A673 (cell line): ENCODE results near the gene EZH1. TPM values are rescaled to one million over a fixed set of nuclear protein-coding genes. Genes with fewer than 3 reads are reported as not detected.

Experiments
- BruUV-seq: library from RNA; stranded (reverse); fragments of 400-500 nt; replicated peaks from 2 replicates; lab custom pipeline; 2021; lab: Mats Ljungman, UMichigan
- CTCF ChIA-PET: fragments of 300-600 bp; sonication (Branson Sonifier 250); formaldehyde crosslinking; loops from one replicate; lab custom pipeline; 2022; ENCODE audit warnings: antibody characterized with exemption; lab: Charles Lee
- POLR2A ChIA-PET: fragments of 300-600 bp; sonication (Branson Sonifier 250); formaldehyde crosslinking; loops from one replicate; lab custom pipeline; 2022; ENCODE audit warnings: antibody characterized with exemption; ENCODE audit not compliant: low non-redundant PET; lab: Charles Lee
- DNase-seq: peaks from one replicate; pipeline ENCODE4 v3.0.0-alpha.2; 2015; ENCODE audit warnings: low spot score
- H3K27ac ChIP-seq: fragments of 200-600 bp; sonication (generic); 2 replicates; pipeline ENCODE4 v1.5.1; 2016; ENCODE audit warnings: mixed run types, low read depth, mild to moderate bottlenecking, mixed read lengths, antibody characterized with exemption, low read length; ENCODE audit not compliant: poor library complexity, severe bottlenecking
- H3K27me3 ChIP-seq: fragments of 200-600 bp; sonication (generic); replicated peaks from 2 replicates; pipeline ENCODE4 v1.6.1; 2017; ENCODE audit warnings: mixed run types, low read depth, mild to moderate bottlenecking, mixed read lengths, antibody characterized with exemption, low read length; ENCODE audit not compliant: insufficient read depth, poor library complexity
- H3K36me3 ChIP-seq: fragments of 200-600 bp; sonication (generic); 2 replicates; pipeline ENCODE4 v1.6.1; 2016; ENCODE audit warnings: mixed run types, mild to moderate bottlenecking, mixed read lengths, antibody characterized with exemption, low read length; ENCODE audit not compliant: insufficient read depth, poor library complexity, severe bottlenecking
- H3K4me1 ChIP-seq: fragments of 200-600 bp; sonication (generic); 2 replicates; pipeline ENCODE4 v1.6.1; 2017; ENCODE audit warnings: mixed run types, mild to moderate bottlenecking, mixed read lengths, antibody characterized with exemption, low read length; ENCODE audit not compliant: insufficient read depth, poor library complexity, severe bottlenecking
- H3K4me3 ChIP-seq: fragments of 200-600 bp; sonication (generic); 2 replicates; pipeline ENCODE4 v1.5.1; 2016; ENCODE audit warnings: low read depth, mixed run types, mild to moderate bottlenecking, mixed read lengths, low read length; ENCODE audit not compliant: poor library complexity, severe bottlenecking
- H3K9me3 ChIP-seq: fragments of 200-600 bp; sonication (generic); 2 replicates; pipeline ENCODE4 v1.6.1; 2016; ENCODE audit warnings: mixed run types, low read depth, mild to moderate bottlenecking, mixed read lengths, antibody characterized with exemption, low read length; ENCODE audit not compliant: poor library complexity, severe bottlenecking
- EZH2 ChIP-seq: fragments of 200-600 bp; sonication (generic); IDR thresholded peaks from 2 replicates; pipeline ENCODE4 v1.6.1; 2017; ENCODE audit warnings: borderline replicate concordance, low read depth, mild to moderate bottlenecking, mixed read lengths, antibody characterized with exemption, low read length; ENCODE audit not compliant: poor library complexity, severe bottlenecking
- intact Hi-C: fragments of 100-400 bp; cut with micrococcal nuclease; formaldehyde crosslinking; loops from one replicate; pipeline ENCODE4 v1.10.0; 2022; ENCODE audit not compliant: unreplicated experiment
- total RNA-seq: library from RNA; stranded (reverse); gene quantifications from 2 replicates; pipeline ENCODE4 v1.2.3, GENCODE V29; 2021
- TF ChIP-seq, protein P1 (sequence below): fragments of 300-800, 200-600 bp; sonication (generic); conservative IDR thresholded peaks from 2 replicates; pipeline ENCODE4 v1.5.1; 2017; ENCODE audit warnings: low read depth, mild to moderate bottlenecking, antibody characterized with exemption, low read length, moderate library complexity, mixed read lengths

EZH1 gene
- total RNA-seq, 1 experiment from 2014 or later, result 16.4 TPM

DNA sequence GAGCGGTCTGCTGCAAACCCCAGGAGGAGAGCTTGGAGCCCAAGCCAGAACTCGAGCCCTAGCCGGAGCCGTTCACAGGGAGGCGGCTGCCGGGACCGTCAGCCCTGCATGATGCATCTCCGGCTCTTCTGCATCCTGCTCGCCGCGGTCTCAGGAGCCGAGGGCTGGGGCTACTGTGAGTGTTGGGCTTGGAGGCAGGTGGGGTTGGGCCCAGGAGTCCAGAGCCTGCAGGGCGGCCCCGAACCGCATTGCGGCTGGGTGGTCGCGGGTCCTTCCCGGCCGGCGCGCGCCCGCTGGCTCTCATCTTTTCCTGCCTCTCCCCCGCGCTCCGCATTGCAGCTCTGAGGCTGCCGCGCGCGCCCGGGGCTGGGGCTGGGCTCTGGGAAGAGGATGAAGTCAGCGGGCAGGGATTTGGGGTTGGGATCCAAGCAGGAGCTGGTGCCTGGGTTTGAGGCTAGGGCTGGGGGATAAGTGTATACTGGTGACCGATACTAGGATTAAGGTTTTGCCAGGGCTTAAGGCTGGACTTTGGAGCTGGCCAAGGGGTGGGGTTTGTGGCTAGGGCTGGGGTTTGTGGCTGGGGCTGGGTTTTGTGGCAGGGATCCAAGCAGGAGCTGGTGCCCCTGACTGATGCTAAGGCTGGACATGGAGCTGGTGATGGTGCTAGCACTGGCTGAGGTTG lies 62.0 kb downstream of the EZH1 start:
- intact Hi-C loops, result no loop called here

DNA sequence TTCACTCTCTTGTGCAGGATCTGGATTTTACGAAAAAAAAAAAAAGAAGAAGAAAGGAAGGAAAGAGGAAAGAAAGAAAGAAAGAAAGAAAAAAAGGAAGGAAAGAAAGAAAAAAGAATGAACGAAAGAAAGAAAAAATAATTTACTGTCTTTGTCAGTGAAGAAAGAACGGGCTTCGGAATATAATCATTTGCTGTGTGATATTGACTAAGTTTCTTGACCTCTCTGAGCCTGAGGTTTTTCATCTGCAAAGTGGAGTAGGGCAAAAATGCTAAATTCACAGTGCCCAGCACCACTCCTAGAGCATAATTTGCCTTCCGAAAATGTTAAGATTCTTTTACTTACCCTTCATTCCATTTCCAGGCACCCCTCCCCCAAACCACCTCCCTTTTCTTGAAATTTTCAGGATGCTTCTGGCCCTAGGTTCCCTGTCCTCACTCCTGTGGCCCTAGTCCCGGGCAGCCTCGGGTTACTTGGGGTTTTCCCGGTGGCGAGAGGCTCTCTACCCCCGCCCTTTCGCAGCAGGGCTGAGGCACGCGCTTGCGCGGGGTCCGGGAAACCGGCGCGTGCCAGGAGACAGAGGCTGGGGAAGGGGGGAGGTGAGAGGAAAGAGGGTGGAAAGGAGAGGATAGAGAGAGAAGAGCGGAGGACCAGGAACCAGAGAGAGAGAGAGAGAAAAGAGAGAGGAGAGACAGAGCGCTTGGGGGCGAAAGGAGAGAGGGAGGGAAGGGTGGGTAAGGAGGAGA lies 62.7 kb downstream of the EZH1 start, which contains the start of gene CNTNAP1:
Gene CNTNAP1, plus strand, starts transcription at position 556 of the 746 bp plus-strand sequence. CDS start 299 bp downstream, outside the sequence.
- POLR2A ChIA-PET, result no interaction called here
- intact Hi-C loops, result no loop called here
- no TSS peak for BruUV-seq

More for the DNA sequence above, 62.0 kb downstream of the EZH1 start:
- peak; percentile 49 for DNase-seq
- no TSS peak for BruUV-seq
- no peak overlapping the region for H3K27ac ChIP-seq
- ChIA-PET CTCF (interaction anchor here (2.0 kb wide), 1 partner anchor 105 kb away, joined by 9 read pairs; the partner anchor contains the start of gene PSMC3IP), POLR2A (interaction anchor here (0.7 kb wide), 1 partner anchor 15 kb away, joined by 13 read pairs; no protein-coding TSS in a partner anchor)
- H3K9me3 ChIP-seq, result no peaks in the 10 kb centered on the region
- H3K36me3 ChIP-seq, result no peaks in the 10 kb centered on the region
- no peaks in the 10 kb centered on the region for H3K27me3 ChIP-seq
- TF ChIP-seq, protein P1, sequence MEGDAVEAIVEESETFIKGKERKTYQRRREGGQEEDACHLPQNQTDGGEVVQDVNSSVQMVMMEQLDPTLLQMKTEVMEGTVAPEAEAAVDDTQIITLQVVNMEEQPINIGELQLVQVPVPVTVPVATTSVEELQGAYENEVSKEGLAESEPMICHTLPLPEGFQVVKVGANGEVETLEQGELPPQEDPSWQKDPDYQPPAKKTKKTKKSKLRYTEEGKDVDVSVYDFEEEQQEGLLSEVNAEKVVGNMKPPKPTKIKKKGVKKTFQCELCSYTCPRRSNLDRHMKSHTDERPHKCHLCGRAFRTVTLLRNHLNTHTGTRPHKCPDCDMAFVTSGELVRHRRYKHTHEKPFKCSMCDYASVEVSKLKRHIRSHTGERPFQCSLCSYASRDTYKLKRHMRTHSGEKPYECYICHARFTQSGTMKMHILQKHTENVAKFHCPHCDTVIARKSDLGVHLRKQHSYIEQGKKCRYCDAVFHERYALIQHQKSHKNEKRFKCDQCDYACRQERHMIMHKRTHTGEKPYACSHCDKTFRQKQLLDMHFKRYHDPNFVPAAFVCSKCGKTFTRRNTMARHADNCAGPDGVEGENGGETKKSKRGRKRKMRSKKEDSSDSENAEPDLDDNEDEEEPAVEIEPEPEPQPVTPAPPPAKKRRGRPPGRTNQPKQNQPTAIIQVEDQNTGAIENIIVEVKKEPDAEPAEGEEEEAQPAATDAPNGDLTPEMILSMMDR, result no peak
- TF ChIP-seq EZH2, result no peak
- H3K4me3 ChIP-seq, result peak overlapping the region; percentile 52
- H3K4me1 ChIP-seq, result peaks cover 19% of the 10 kb centered on the region

DNA sequence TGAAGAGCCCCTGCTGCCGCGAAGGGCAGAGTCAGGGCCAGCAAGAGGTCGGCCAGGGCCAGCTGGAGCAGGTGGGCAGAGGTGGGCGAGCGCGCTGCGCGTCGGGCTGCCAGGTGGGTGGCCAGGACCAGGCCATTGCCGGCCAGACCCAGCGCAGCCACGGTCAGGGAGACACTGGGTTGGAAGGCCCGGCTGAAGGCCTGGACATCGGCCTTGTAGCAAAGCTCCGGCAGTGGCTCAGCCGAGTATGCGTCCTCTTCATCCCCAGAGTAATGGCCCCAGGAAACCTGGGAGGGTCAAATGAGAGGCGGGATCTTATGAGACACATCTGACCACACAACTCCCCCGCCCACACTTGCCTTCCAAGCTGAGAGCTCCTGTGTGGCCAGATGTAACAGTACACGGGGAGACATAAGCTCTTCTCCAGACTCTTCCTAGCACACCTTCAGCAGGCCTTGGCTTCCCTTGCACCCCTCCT lies 64.5 kb downstream of the EZH1 start:
- H3K27ac ChIP-seq, result peak overlapping the region; percentile 88
- CTCF ChIA-PET, result interaction anchor here (0.5 to 2.6 kb wide), 2 partner anchors 102 to 150 kb away, joined by 5 to 14 read pairs; no protein-coding TSS in a partner anchor

More for the DNA sequence above, 62.7 kb downstream of the EZH1 start, which contains the start of gene CNTNAP1:
- Histone ChIP-seq H3K4me3 (peak within 1 kb of the TSS; percentile 52), H3K27ac (peak within 1 kb of the TSS; percentile 16), H3K27me3 (no peaks in the 10 kb centered on the region), H3K9me3 (no peaks in the 10 kb centered on the region), H3K4me1 (peaks cover 22% of the 10 kb centered on the region), H3K36me3 (no peaks in the 10 kb centered on the region)
- peak; percentile 66 for DNase-seq
- TF ChIP-seq EZH2, result no peak
- TF ChIP-seq, protein P1, result no peak
- CTCF ChIA-PET, result interaction anchor here (2.0 kb wide), 1 partner anchor 104 kb away, joined by 9 read pairs; the partner anchor contains the start of gene PSMC3IP

More for the DNA sequence above, 64.5 kb downstream of the EZH1 start:
- no peaks in the 10 kb centered on the region for H3K27me3 ChIP-seq
- no TSS peak for BruUV-seq
- POLR2A ChIA-PET, result no interaction called here
- intact Hi-C loops, result no loop called here
- peaks cover 22% of the 10 kb centered on the region for H3K4me1 ChIP-seq
- no peaks in the 10 kb centered on the region for H3K9me3 ChIP-seq
- no peaks in the 10 kb centered on the region for H3K36me3 ChIP-seq
- TF ChIP-seq, protein P1, result no peak
- TF ChIP-seq EZH2, result no peak
- no peak overlapping the region for H3K4me3 ChIP-seq
- DNase-seq, result no peak
